Measurements from ENCODE around the gene IPO13. TPM values are rescaled to one million over a fixed set of nuclear protein-coding genes. Genes with fewer than 3 reads are reported as not detected.

The IPO13 gene
- total RNA-seq, 2 experiments from 2014 or later, result 16.2 to 16.5 TPM

- intact Hi-C loops (cut with micrococcal nuclease), result no loop called here
- H3K9me3 Mint-ChIP-seq, result no peaks in the 10 kb centered on the region
- H3K36me3 Mint-ChIP-seq (ENCODE audit: low read depth), result peaks cover 1% of the 10 kb centered on the region
- H3K27ac Mint-ChIP-seq, result no peak overlapping the region
- ChIA-PET POLR2A (no interaction called here), CTCF (interaction anchor here (1.3 to 12.8 kb wide), 4 partner anchors 9 to 172 kb away, joined by 3 to 307 read pairs (median 3); no protein-coding TSS in a partner anchor)
- ATAC-seq (no peak), DNase-seq (no peak)
- no peak for TF ChIP-seq CTCF (IDR thresholded peaks at IDR 0.05)
- no peak overlapping the region for H3K4me3 Mint-ChIP-seq
- peaks cover 10% of the 10 kb centered on the region for H3K4me1 Mint-ChIP-seq (ENCODE audit: low read depth)
- H3K27me3 Mint-ChIP-seq, result peaks cover 11% of the 10 kb centered on the region
Measured at GRCh38 chr1:43938892-43939587, 7.7 kb upstream of the IPO13 start.

- POLR2A ChIA-PET, result no interaction called here
- intact Hi-C loops (cut with micrococcal nuclease), result no loop called here
Measured at GRCh38 chr1:43942411-43942810, 4.3 kb upstream of the IPO13 start.

GRCh38 chr1:43944860-43945259 is 1.9 kb upstream of the IPO13 start:
- no peak for TF ChIP-seq CTCF (IDR thresholded peaks at IDR 0.05)
- Mint-ChIP-seq H3K36me3 (ENCODE audit: low read depth) (no peaks in the 10 kb centered on the region), H3K27ac (peak overlapping the region; percentile 13), H3K27me3 (no peaks in the 10 kb centered on the region), H3K4me1 (ENCODE audit: low read depth) (peaks cover 28% of the 10 kb centered on the region), H3K4me3 (peak overlapping the region; percentile 94), H3K9me3 (no peaks in the 10 kb centered on the region)
- POLR2A ChIA-PET, result interaction anchor here (0.6 kb wide), 3 partner anchors 15 to 578 kb away, joined by 3 read pairs; no protein-coding TSS in a partner anchor
- DNase-seq (no peak), ATAC-seq (no peak)
- intact Hi-C loops (cut with micrococcal nuclease), result no loop called here
- CTCF ChIA-PET, result interaction anchor here (1.5 to 8.8 kb wide), 7 partner anchors 10 to 415 kb away, joined by 5 to 185 read pairs (median 8); partner anchors contain the start of genes ARTN and ST3GAL3

More at GRCh38 chr1:43942411-43942810, 4.3 kb upstream of the IPO13 start:
- Mint-ChIP-seq H3K27me3 (no peaks in the 10 kb centered on the region), H3K9me3 (no peaks in the 10 kb centered on the region), H3K36me3 (ENCODE audit: low read depth) (peaks cover 1% of the 10 kb centered on the region), H3K4me1 (ENCODE audit: low read depth) (peaks cover 14% of the 10 kb centered on the region), H3K27ac (no peak overlapping the region), H3K4me3 (no peak overlapping the region)
- DNase-seq (no peak), ATAC-seq (no peak)
- no peak for TF ChIP-seq CTCF (IDR thresholded peaks at IDR 0.05)
- CTCF ChIA-PET, result interaction anchor here (1.1 to 8.8 kb wide), 5 partner anchors 7 to 413 kb away, joined by 3 to 185 read pairs (median 8); partner anchors contain the start of gene ARTN

GRCh38 chr1:43945674-43946235 is 995 bp upstream of the IPO13 start:
- no peak for TF ChIP-seq CTCF (IDR thresholded peaks at IDR 0.05)
- H3K4me1 Mint-ChIP-seq (ENCODE audit: low read depth), result peaks cover 33% of the 10 kb centered on the region
- H3K4me3 Mint-ChIP-seq, result peak overlapping the region; percentile 94
- ATAC-seq (no peak), DNase-seq (no peak)
- POLR2A ChIA-PET, result interaction anchor here (0.7 to 1.7 kb wide), 4 partner anchors 9 to 492 kb away, joined by 3 to 8 read pairs (median 3); partner anchors contain the start of gene HYI
- H3K36me3 Mint-ChIP-seq (ENCODE audit: low read depth), result no peaks in the 10 kb centered on the region
- CTCF ChIA-PET, result interaction anchor here (0.7 to 8.8 kb wide), 14 partner anchors 11 to 416 kb away, joined by 3 to 185 read pairs (median 6); partner anchors contain the start of genes ARTN, ATP6V0B, PTPRF and ST3GAL3
- H3K27ac Mint-ChIP-seq, result peak overlapping the region; percentile 90
- H3K27me3 Mint-ChIP-seq, result no peaks in the 10 kb centered on the region
- intact Hi-C loops (cut with micrococcal nuclease), result no loop called here
- H3K9me3 Mint-ChIP-seq, result no peaks in the 10 kb centered on the region
